IMR-90 (cell line): ENCODE measurements around the gene PADI6. TPM values are rescaled to one million over a fixed set of nuclear protein-coding genes. Genes with fewer than 3 reads are reported as not detected.

Source experiments
- ATAC-seq: fragments of 200-7000 bp; cut with Tn5 transposase; 2 replicates; pipeline ENCODE4 v1.9.1; 2020; ENCODE audit warnings: low read depth, mild to moderate bottlenecking, moderate library complexity
- BruUV-seq: library from RNA; stranded (reverse); fragments of 400-500 nt; replicated peaks from 2 replicates; lab custom pipeline; 2021; lab: Mats Ljungman, UMichigan
- CTCF ChIA-PET: fragments of 300-600 bp; formaldehyde crosslinking; extraction: SDS; loops from one replicate; lab custom pipeline; 2021; ENCODE audit warnings: antibody characterized with exemption; lab: Yijun Ruan, JAX
- POLR2A ChIA-PET: fragments of 300-600 bp; sonication (Branson Sonifier 250); formaldehyde crosslinking; loops from one replicate; lab custom pipeline; 2022; ENCODE audit warnings: antibody characterized with exemption; ENCODE audit not compliant: unreplicated experiment; lab: Charles Lee
- DNase-seq: peaks from one replicate; pipeline ENCODE4 v3.0.0; 2013
- H2AFZ ChIP-seq: replicated peaks from 2 replicates; pipeline ENCODE3; 2013; ENCODE audit warnings: low read length, mild to moderate bottlenecking; ENCODE audit not compliant: poor library complexity
- H2AK5ac ChIP-seq: 2 replicates; pipeline ENCODE4 v1.6.1; 2013; ENCODE audit warnings: low read depth, low read length, inconsistent platforms
- H2AK9ac ChIP-seq: replicated peaks from 2 replicates; pipeline ENCODE3; 2013; ENCODE audit warnings: mild to moderate bottlenecking, low read depth, low read length, moderate library complexity; ENCODE audit not compliant: poor library complexity
- H2BK120ac ChIP-seq: 2 replicates; pipeline ENCODE4 v1.6.1; 2013; ENCODE audit warnings: low read depth, low read length, inconsistent platforms
- H2BK15ac ChIP-seq: 3 replicates; pipeline ENCODE4 v1.6.1; 2013; ENCODE audit warnings: low read depth, low read length, inconsistent platforms
- H2BK20ac ChIP-seq: 2 replicates; pipeline ENCODE4 v1.6.1; 2013; ENCODE audit warnings: low read depth, mild to moderate bottlenecking, inconsistent platforms, low read length, moderate library complexity
- H2BK5ac ChIP-seq: 2 replicates; pipeline ENCODE4 v1.6.1; 2013; ENCODE audit warnings: mild to moderate bottlenecking, low read depth, low read length, inconsistent platforms; ENCODE audit not compliant: poor library complexity, severe bottlenecking
- H3K14ac ChIP-seq: replicated peaks from 2 replicates; pipeline ENCODE4 v1.6.1; 2013; ENCODE audit warnings: low read depth, low read length, inconsistent platforms
- H3K18ac ChIP-seq: 2 replicates; pipeline ENCODE4 v1.6.1; 2013; ENCODE audit warnings: low read depth, low read length, control low read depth
- H3K23ac ChIP-seq: 2 replicates; pipeline ENCODE4 v1.6.1; 2013; ENCODE audit warnings: low read depth, low read length, inconsistent platforms
- H3K27ac ChIP-seq: 2 replicates; pipeline ENCODE4 v1.5.1; 2013; ENCODE audit warnings: mild to moderate bottlenecking, control low read depth, low read length; ENCODE audit not compliant: insufficient read depth
- H3K27me3 ChIP-seq: 2 replicates; pipeline ENCODE4 v1.6.1; 2013; ENCODE audit warnings: low read length; ENCODE audit not compliant: control insufficient read depth, insufficient read depth
- H3K36me3 ChIP-seq: 2 replicates; pipeline ENCODE4 v1.6.1; 2013; ENCODE audit warnings: low read length, mixed read lengths; ENCODE audit not compliant: control insufficient read depth, insufficient read depth
- H3K4ac ChIP-seq: 2 replicates; pipeline ENCODE4 v1.6.1; 2013; ENCODE audit warnings: low read depth, low read length, inconsistent platforms
- H3K4me1 ChIP-seq: 2 replicates; pipeline ENCODE4 v1.6.1; 2013; ENCODE audit warnings: low read length, mixed read lengths; ENCODE audit not compliant: control insufficient read depth, insufficient read depth
- H3K4me2 ChIP-seq: 2 replicates; pipeline ENCODE4 v1.6.1; 2013; ENCODE audit warnings: low read depth, mild to moderate bottlenecking, control low read depth, low read length, moderate library complexity
- H3K4me3 ChIP-seq: 2 replicates; pipeline ENCODE4 v1.5.1; 2013; ENCODE audit warnings: low read depth, mild to moderate bottlenecking, control low read depth, low read length, moderate library complexity; ENCODE audit not compliant: insufficient read depth
- H3K56ac ChIP-seq: 2 replicates; pipeline ENCODE4 v1.6.1; 2013; ENCODE audit warnings: low read length, inconsistent platforms; ENCODE audit not compliant: insufficient read depth; ENCODE audit errors: extremely low read depth
- H3K79me1 ChIP-seq, 2 experiments: 2 replicates each; pipeline ENCODE4 v1.6.1; 2013; ENCODE audit warnings: low read length in 2 of 2, inconsistent platforms in 1 of 2, low read depth in 1 of 2
- H3K9ac ChIP-seq: 2 replicates; pipeline ENCODE4 v1.6.1; 2013; ENCODE audit warnings: low read depth, low read length, control low read depth
- H3K9me1 ChIP-seq: 2 replicates; pipeline ENCODE4 v1.6.1; 2013; ENCODE audit warnings: low read length, inconsistent platforms; ENCODE audit not compliant: insufficient read depth
- H3K9me3 ChIP-seq: 2 replicates; pipeline ENCODE4 v1.6.1; 2013; ENCODE audit warnings: low read length; ENCODE audit not compliant: control insufficient read depth, insufficient read depth
- H4K20me1 ChIP-seq: 2 replicates; pipeline ENCODE4 v1.6.1; 2013; ENCODE audit warnings: low read length, inconsistent platforms; ENCODE audit not compliant: insufficient read depth
- H4K5ac ChIP-seq: 2 replicates; pipeline ENCODE4 v1.6.1; 2013; ENCODE audit warnings: mild to moderate bottlenecking, low read depth, low read length, control low read depth
- H4K8ac ChIP-seq, 2 experiments: 2 replicates each; pipeline ENCODE4 v1.6.1; 2013; ENCODE audit warnings: low read depth in 2 of 2, low read length in 2 of 2, control low read depth in 1 of 2, inconsistent platforms in 1 of 2
- H4K91ac ChIP-seq: 2 replicates; pipeline ENCODE4 v1.6.1; 2013; ENCODE audit warnings: low read depth, low read length, inconsistent platforms; ENCODE audit not compliant: insufficient read depth
- BHLHE40 ChIP-seq: fragments of 150-350 bp; IDR thresholded peaks from 2 replicates; pipeline ENCODE4 v1.6.1; 2016; ENCODE audit warnings: mild to moderate bottlenecking, low read depth, low read length
- CEBPB ChIP-seq: IDR thresholded peaks from 2 replicates; pipeline ENCODE4 v1.6.1; 2012; ENCODE audit warnings: low read depth, low read length, improper control_type of control experiment
- CHD1 ChIP-seq: IDR thresholded peaks from 2 replicates; pipeline ENCODE4 v1.6.1; 2012; ENCODE audit warnings: low read depth, low read length, improper control_type of control experiment
- ELK1 ChIP-seq: fragments of 150-350 bp; IDR thresholded peaks from 2 replicates; pipeline ENCODE4 v1.6.1; 2016; ENCODE audit warnings: low read depth, mild to moderate bottlenecking, low read length, moderate library complexity, borderline replicate concordance
- MXI1 ChIP-seq: IDR thresholded peaks from 2 replicates; pipeline ENCODE4 v1.6.1; 2012; ENCODE audit warnings: low read depth, mild to moderate bottlenecking, low read length, moderate library complexity, borderline replicate concordance
- NFE2L2 ChIP-seq: fragments of 150-350 bp; IDR thresholded peaks from 2 replicates; pipeline ENCODE4 v1.6.1; 2016; ENCODE audit warnings: low read depth, mild to moderate bottlenecking, low read length
- POLR2A ChIP-seq: IDR thresholded peaks from 2 replicates; pipeline ENCODE4 v1.6.1; 2012; ENCODE audit warnings: mild to moderate bottlenecking, low read depth, low read length
- RAD21 ChIP-seq: IDR thresholded peaks from 2 replicates; pipeline ENCODE4 v1.6.1; 2012; ENCODE audit warnings: low read length, improper control_type of control experiment
- RCOR1 ChIP-seq: IDR thresholded peaks from 2 replicates; pipeline ENCODE4 v1.6.1; 2012; ENCODE audit warnings: mild to moderate bottlenecking, low read length, improper control_type of control experiment; ENCODE audit not compliant: insufficient replicate concordance
- RFX5 ChIP-seq: IDR thresholded peaks from 2 replicates; pipeline ENCODE4 v1.8.0; 2012; ENCODE audit warnings: low read depth, mild to moderate bottlenecking, low read length, moderate library complexity
- SMC3 ChIP-seq: fragments of 150-350 bp; IDR thresholded peaks from 2 replicates; pipeline ENCODE4 v1.6.1; 2016; ENCODE audit warnings: low read depth, mild to moderate bottlenecking, antibody characterized with exemption, low read length, moderate library complexity
- WGBS, 2 experiments: methylation state at CpG; one replicate each; pipeline versions ENCODE4 v1.1.5 to v1.1.7; 2013; ENCODE audit warnings: missing lambda C conversion rate in 2 of 2; ENCODE audit not compliant: insufficient read length in 1 of 2; ENCODE audit errors: extremely low coverage in 2 of 2; 5-methylcytosine and 5-hydroxymethylcytosine counted together
- dilution Hi-C: fragments of 300-500 bp; cut with HindIII; formaldehyde crosslinking; loops from one replicate; pipeline ENCODE4 v1.14.3; 2018; ENCODE audit warnings: low sequenced_read_pairs; ENCODE audit not compliant: unreplicated experiment
- in situ Hi-C: fragments of 300-500 bp; cut with MboI; formaldehyde crosslinking; loops from 3 replicates; pipeline ENCODE4 v1.14.3; 2019; ENCODE audit warnings: low sequenced_read_pairs, inconsistent platforms, mixed read lengths
- intact Hi-C: fragments of 100-400 bp; cut with micrococcal nuclease; formaldehyde crosslinking; loops from 2 replicates; pipeline ENCODE4 v1.10.0; 2022
- polyA plus RNA-seq, 3 experiments: library from polyadenylated mRNA; depleted of rRNA; stranded (reverse); fragments of >200 nt; gene quantifications; 2 replicates each; pipeline ENCODE4 v1.2.3, GENCODE V29; 2012; ENCODE audit warnings: low replicate concordance in 1 of 3
- total RNA-seq: library from RNA; depleted of rRNA; stranded (reverse); fragments of >200 nt; gene quantifications from 2 replicates; pipeline ENCODE4 v1.2.3, GENCODE V29; 2012
- TF ChIP-seq, protein P1 (sequence below): fragments of 150-350 bp; IDR thresholded peaks from 2 replicates; pipeline ENCODE4 v1.6.1; 2017; ENCODE audit warnings: mild to moderate bottlenecking, antibody characterized with exemption, low read length, low read depth

PADI6 gene
- total and polyA plus RNA-seq, 2 of the 4 experiments (the other 2 are of a cell fraction) = not detected

GRCh38 chr1:17329610-17330009, 42.4 kb upstream of the PADI6 start:
- H3K79me1 ChIP-seq = no peaks in the 10 kb centered on the region
- H3K4me3 ChIP-seq = no peak overlapping the region
- no peaks in the 10 kb centered on the region for H3K9me1 ChIP-seq
- ATAC-seq (no peak), DNase-seq (no peak)
- no peak overlapping the region for H3K27ac ChIP-seq
- H4K5ac ChIP-seq = no peak overlapping the region
- intact Hi-C loops (loop anchor here (5.0 kb wide), 1 partner anchor 82 kb away; the partner anchor contains the start of gene PADI3), in situ Hi-C loops (no loop called here), dilution Hi-C loops (no loop called here)
- no peak overlapping the region for H3K4ac ChIP-seq
- no peaks in the 10 kb centered on the region for H3K4me1 ChIP-seq
- no peak overlapping the region for H3K14ac ChIP-seq
- no peak overlapping the region for H2AK9ac ChIP-seq
- no peak overlapping the region for H2BK120ac ChIP-seq
- no peak overlapping the region for H2BK20ac ChIP-seq
- peaks cover 13% of the 10 kb centered on the region for H3K27me3 ChIP-seq
- no peaks in the 10 kb centered on the region for H3K36me3 ChIP-seq
- peaks cover 2% of the 10 kb centered on the region for H3K9me3 ChIP-seq
- H3K18ac ChIP-seq = no peak overlapping the region
- H2AK5ac ChIP-seq = no peak overlapping the region
- no peak for TF ChIP-seq MXI1
- no peak for TF ChIP-seq NFE2L2
- TF ChIP-seq POLR2A = no peak
- no peak for TF ChIP-seq RFX5
- TF ChIP-seq, protein P1, sequence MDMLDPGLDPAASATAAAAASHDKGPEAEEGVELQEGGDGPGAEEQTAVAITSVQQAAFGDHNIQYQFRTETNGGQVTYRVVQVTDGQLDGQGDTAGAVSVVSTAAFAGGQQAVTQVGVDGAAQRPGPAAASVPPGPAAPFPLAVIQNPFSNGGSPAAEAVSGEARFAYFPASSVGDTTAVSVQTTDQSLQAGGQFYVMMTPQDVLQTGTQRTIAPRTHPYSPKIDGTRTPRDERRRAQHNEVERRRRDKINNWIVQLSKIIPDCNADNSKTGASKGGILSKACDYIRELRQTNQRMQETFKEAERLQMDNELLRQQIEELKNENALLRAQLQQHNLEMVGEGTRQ = no peak
- no peak for TF ChIP-seq CEBPB
- TF ChIP-seq ELK1 = no peak
- no peak for TF ChIP-seq RAD21
- TF ChIP-seq BHLHE40 = no peak
- TF ChIP-seq CHD1 = no peak
- TF ChIP-seq RCOR1 = no peak
- TF ChIP-seq SMC3 = no peak
- no peak overlapping the region for H3K4me2 ChIP-seq
- H3K23ac ChIP-seq = no peak overlapping the region
- no peak overlapping the region for H3K56ac ChIP-seq
- H4K91ac ChIP-seq = no peak overlapping the region
- no peaks in the 10 kb centered on the region for H4K20me1 ChIP-seq
- BruUV-seq = no TSS peak
- H3K9ac ChIP-seq = no peak overlapping the region
- H4K8ac ChIP-seq = no peak overlapping the region
- H2BK15ac ChIP-seq = no peak overlapping the region
- POLR2A ChIA-PET = no interaction called here
- 81% methylated on average over 2 of the region's 4 CpGs; no CpG with 5 or more reads in 1 of the 2 experiments for WGBS, 2 experiments
- no peak overlapping the region for H2AFZ ChIP-seq
- no peak overlapping the region for H2BK5ac ChIP-seq
- CTCF ChIA-PET = no interaction called here
